Mammary epithelial cell (primary cell): ENCODE measurements around the gene PSMA6.

Experiments
- CTCF ChIP-seq, 2 donors: IDR thresholded peaks in 1 of 2; conservative IDR thresholded peaks in 1 of 2; 2 replicates each; pipeline ENCODE4 v1.5.1; 2011 to 2012; ENCODE audit warnings: inconsistent platforms in 2 of 2, low read length in 2 of 2, mild to moderate bottlenecking in 2 of 2, control low read depth in 1 of 2, low read depth in 1 of 2; ENCODE audit not compliant: insufficient read depth in 1 of 2; ENCODE audit errors: extremely low read depth in 1 of 2
- EZH2 ChIP-seq: IDR thresholded peaks from 2 replicates; pipeline ENCODE4 v1.6.1; 2012; ENCODE audit warnings: low read length, inconsistent platforms, borderline replicate concordance

- TF ChIP-seq CTCF (conservative IDR thresholded peaks at IDR 0.05 in 1 of 2, IDR thresholded peaks at IDR 0.05 in 1 of 2; ENCODE audit: extremely low read depth in 1 of 2, insufficient read depth in 1 of 2, low read depth in 1 of 2, low read length in 2 of 2) (no peak), EZH2 (no peak)
Observed at GRCh38 chr14:35268946-35269345, 23.2 kb upstream of the PSMA6 start.
